DOHH2 (cell line): ENCODE measurements around the gene NANOS1.

Experiments used
- H3F3A ChIP-seq: fragments of 200-600 bp; sonication (generic), shearing (Covaris generic); 2 replicates; pipeline ENCODE4 v1.6.0; 2016; ENCODE audit warnings: antibody characterized with exemption, mild to moderate bottlenecking; ENCODE audit not compliant: control insufficient read depth, insufficient read depth
- H3K27ac ChIP-seq: fragments of 200-600 bp; sonication (generic); 2 replicates; pipeline ENCODE4 v1.5.1; 2014; ENCODE audit warnings: low read depth, mild to moderate bottlenecking, low read length, moderate library complexity
- H3K27me3 ChIP-seq: fragments of 200-600 bp; sonication (generic); 2 replicates; pipeline ENCODE4 v1.6.1; 2014; ENCODE audit warnings: mild to moderate bottlenecking, low read length, mixed read lengths; ENCODE audit not compliant: control insufficient read depth
- H3K36me3 ChIP-seq: fragments of 200-600 bp; sonication (generic); 2 replicates; pipeline ENCODE4 v1.6.1; 2014; ENCODE audit warnings: mild to moderate bottlenecking, low read length, moderate library complexity, mixed read lengths; ENCODE audit not compliant: control insufficient read depth
- H3K4me1 ChIP-seq: fragments of 200-600 bp; sonication (generic); 2 replicates; pipeline ENCODE4 v1.6.1; 2014; ENCODE audit warnings: mild to moderate bottlenecking, low read length, mixed read lengths; ENCODE audit not compliant: control insufficient read depth
- H3K4me2 ChIP-seq: fragments of 200-600 bp; sonication (generic); 2 replicates; pipeline ENCODE4 v1.6.0; 2014; ENCODE audit warnings: mild to moderate bottlenecking, low read length, moderate library complexity
- H3K4me3 ChIP-seq: fragments of 200-600 bp; sonication (generic); 2 replicates; pipeline ENCODE4 v1.5.1; 2014; ENCODE audit warnings: mild to moderate bottlenecking, low read length, mixed read lengths
- H3K79me2 ChIP-seq: fragments of 200-600 bp; sonication (generic); 2 replicates; pipeline ENCODE4 v1.6.1; 2014; ENCODE audit warnings: mild to moderate bottlenecking, low read length, mixed read lengths; ENCODE audit not compliant: control insufficient read depth
- H3K9me2 ChIP-seq: fragments of 200-600 bp; sonication (generic); replicated peaks from 2 replicates; pipeline ENCODE4 v1.6.1; 2014; ENCODE audit warnings: mild to moderate bottlenecking, low read length, mixed read lengths; ENCODE audit not compliant: control insufficient read depth
- H3K9me3 ChIP-seq: fragments of 200-600 bp; sonication (generic); 2 replicates; pipeline ENCODE4 v1.6.1; 2014; ENCODE audit warnings: antibody characterized with exemption, low read length, mixed read lengths; ENCODE audit not compliant: control insufficient read depth, insufficient read depth
- H4K20me1 ChIP-seq: fragments of 200-600 bp; sonication (generic); 2 replicates; pipeline ENCODE4 v1.6.0; 2014; ENCODE audit warnings: low read depth, mild to moderate bottlenecking, antibody characterized with exemption, low read length, moderate library complexity; ENCODE audit not compliant: control insufficient read depth, insufficient read depth
- CTCF ChIP-seq: fragments of 200-600 bp; sonication (generic); IDR thresholded peaks from one replicate; pipeline ENCODE4 v1.5.1; 2014; ENCODE audit warnings: antibody characterized with exemption, mild to moderate bottlenecking, low read depth, low read length; ENCODE audit not compliant: poor library complexity, severe bottlenecking
- EZH2phosphoT487 ChIP-seq: fragments of 200-600 bp; sonication (generic); IDR thresholded peaks from 2 replicates; pipeline ENCODE4 v1.6.1; 2017; ENCODE audit warnings: borderline replicate concordance, mild to moderate bottlenecking, antibody characterized with exemption, low read length, moderate library complexity, mixed read lengths

NANOS1 gene

GRCh38 chr10:118986815-118987790, 42.4 kb upstream of the NANOS1 start:
- Histone ChIP-seq H3K4me1 (peaks cover 5% of the 10 kb centered on the region; the same call in 1 of the 2 replicates), H3K9me2 (no peaks in the 10 kb centered on the region), H3F3A (no peaks in the 10 kb centered on the region), H3K4me3 (no peak overlapping the region), H3K27ac (no peak overlapping the region), H3K79me2 (no peaks in the 10 kb centered on the region), H4K20me1 (no peaks in the 10 kb centered on the region), H3K4me2 (no peak overlapping the region), H3K27me3 (peaks cover 5% of the 10 kb centered on the region; the same call in 1 of the 2 replicates), H3K9me3 (no peaks in the 10 kb centered on the region), H3K36me3 (no peaks in the 10 kb centered on the region)
- TF ChIP-seq EZH2phosphoT487, result no peak
- TF ChIP-seq CTCF, result no peak

GRCh38 chr10:118990326-118990725, 39.2 kb upstream of the NANOS1 start:
- peaks cover 5% of the 10 kb centered on the region; the same call in 1 of the 2 replicates for H3K27me3 ChIP-seq
- no peaks in the 10 kb centered on the region for H3K36me3 ChIP-seq
- H3K9me3 ChIP-seq, result no peaks in the 10 kb centered on the region
- H3K4me1 ChIP-seq, result peaks cover 5% of the 10 kb centered on the region; the same call in 1 of the 2 replicates
- TF ChIP-seq CTCF (no peak), EZH2phosphoT487 (no peak)
- no peaks in the 10 kb centered on the region for H4K20me1 ChIP-seq
- no peak overlapping the region for H3K27ac ChIP-seq
- no peaks in the 10 kb centered on the region for H3F3A ChIP-seq
- no peak overlapping the region for H3K4me3 ChIP-seq
- H3K4me2 ChIP-seq, result no peak overlapping the region
- no peaks in the 10 kb centered on the region for H3K79me2 ChIP-seq
- no peaks in the 10 kb centered on the region for H3K9me2 ChIP-seq

GRCh38 chr10:118992496-118992895, 37.0 kb upstream of the NANOS1 start:
- Histone ChIP-seq H3K9me3 (no peaks in the 10 kb centered on the region), H3K79me2 (no peaks in the 10 kb centered on the region), H3K36me3 (no peaks in the 10 kb centered on the region), H3K4me1 (no peaks in the 10 kb centered on the region), H3K27ac (no peak overlapping the region), H3K9me2 (no peaks in the 10 kb centered on the region), H4K20me1 (no peaks in the 10 kb centered on the region), H3K4me3 (no peak overlapping the region), H3K4me2 (no peak overlapping the region), H3K27me3 (peaks cover 5% of the 10 kb centered on the region; the same call in 1 of the 2 replicates), H3F3A (no peaks in the 10 kb centered on the region)
- TF ChIP-seq CTCF (no peak), EZH2phosphoT487 (no peak)
